CD4-positive, alpha-beta T cell treated with Interferon gamma for 1 hour (primary cell): ENCODE measurements around the gene CST7.

Experiments
- DNase-seq: peaks from one replicate; pipeline ENCODE4 v3.0.0-alpha.2; 2020

CST7 gene

DNA sequence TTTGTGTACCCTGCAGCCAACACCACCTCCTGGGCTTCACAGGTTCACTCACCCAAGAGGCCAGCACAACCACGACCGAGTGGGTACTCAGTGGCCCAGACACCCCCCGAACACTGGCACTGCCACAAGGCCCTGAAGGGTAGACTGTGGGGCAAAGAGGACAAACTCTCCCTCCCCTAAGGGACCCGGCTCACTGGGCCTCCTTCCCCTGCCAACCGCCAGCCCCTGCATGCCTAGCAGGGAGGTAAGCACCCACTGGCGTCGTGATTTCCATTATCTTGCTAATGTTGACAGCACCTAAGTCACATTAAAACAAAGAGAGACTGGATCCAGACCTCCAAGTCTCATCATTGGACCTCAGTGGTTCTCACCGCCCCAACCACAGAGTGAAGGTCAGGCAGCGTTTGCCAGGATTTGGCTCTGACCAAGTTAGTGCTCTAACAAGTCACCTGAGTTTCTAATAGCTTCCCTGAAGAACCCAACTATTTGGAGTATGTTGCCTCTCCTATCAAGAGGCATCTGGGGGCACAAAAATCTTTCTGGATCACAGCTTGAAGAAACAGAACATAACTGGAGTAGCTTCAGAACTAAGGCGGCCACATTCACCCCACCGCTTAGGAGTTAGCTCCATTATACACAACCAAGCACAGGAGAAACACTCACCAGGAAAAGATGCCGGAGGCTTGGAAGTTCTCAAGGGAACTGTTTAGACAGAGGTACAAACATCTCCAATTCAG is 57.5 kb downstream of the CST7 start:
- DNase-seq = no peak

DNA sequence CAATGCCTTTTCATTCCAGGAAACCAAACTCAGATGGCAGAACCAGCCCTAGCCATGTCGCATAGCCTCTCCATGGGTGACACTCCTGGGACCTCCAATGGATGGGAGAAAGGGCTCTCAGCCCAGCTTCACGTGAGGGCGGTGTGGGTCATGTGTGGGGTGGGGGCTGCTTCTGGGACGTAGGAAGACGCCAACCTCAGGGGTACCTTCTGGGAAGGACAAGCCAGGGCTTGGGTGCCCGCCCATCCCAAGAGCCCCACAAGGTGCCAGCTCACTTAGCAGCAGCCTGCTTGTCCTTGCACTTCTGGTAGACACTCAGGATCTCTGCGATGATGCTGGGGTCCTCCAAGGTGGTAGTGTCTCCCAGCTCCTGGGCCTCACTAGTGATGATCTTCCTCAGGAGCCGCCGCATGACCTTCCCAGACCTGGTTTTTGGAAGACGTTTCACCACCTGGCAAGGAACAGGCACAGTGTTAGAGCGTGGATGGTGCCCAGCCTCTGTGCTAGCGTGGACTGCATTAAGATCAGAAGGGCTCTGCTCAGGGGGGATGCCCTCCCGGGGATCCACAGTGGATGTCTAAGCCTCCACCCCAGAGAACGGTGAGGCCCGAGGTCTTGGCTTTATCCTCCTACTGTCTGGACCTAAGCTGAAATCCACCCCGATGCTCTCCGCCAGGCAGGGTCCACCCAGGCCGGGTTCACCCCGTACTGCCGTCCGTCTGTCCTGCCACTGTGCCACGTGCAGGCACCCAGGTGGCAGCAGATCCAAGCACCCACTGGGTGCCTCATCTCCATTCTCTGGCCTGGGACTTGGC is 58.6 kb downstream of the CST7 start:
- no peak for DNase-seq

DNA sequence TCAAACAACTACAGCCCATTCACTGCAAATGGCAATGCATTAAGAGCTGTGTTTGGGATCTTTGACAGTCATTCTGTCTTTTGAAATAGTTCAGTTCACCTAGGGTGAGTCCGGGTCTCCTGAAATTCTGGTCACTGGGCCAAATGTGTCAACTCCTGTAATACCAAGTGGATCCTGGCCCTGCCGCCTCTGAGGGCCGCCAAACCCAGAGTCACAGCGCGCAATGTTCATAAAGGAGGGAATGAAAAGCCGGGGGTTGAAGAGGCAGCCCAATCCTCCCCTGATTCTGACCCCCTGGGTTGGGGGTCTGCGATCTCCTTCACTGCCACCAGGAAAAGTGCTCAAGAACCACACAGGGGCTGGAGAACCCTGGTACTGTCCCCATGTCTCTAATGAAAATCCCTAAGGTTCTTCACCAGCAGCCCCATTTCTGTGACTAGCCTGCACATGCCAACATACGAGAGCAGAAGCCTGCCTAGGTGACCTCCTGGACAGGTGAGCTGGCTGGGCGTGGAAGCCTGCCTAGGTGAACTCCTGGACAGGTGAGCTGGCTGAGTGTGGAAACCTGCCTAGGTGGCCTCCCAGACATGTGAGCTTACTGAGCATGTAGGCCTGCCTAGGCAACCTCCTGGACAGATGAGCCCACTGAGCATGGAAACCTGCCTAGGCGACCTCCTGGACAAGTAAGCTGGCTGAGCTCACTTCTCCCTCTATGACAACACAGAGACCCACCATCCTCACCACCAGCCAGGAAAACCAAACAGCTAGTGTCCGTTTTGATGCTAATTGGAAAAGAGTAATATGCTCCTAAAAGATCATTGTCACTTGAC is 59.5 kb downstream of the CST7 start:
- DNase-seq = no peak
